GM12865 (cell line): ENCODE data around the gene DOCK2.
"Not testable (repeated sequence)": the region's sequence is repeated elsewhere in the genome, so short reads cannot be mapped to it uniquely, and the experiment has no call there.

Source experiments
- DNase-seq: peaks from one replicate; pipeline ENCODE4 v3.0.0; 2010; ENCODE audit warnings: low read depth
- H3K4me3 ChIP-seq: 2 replicates; pipeline ENCODE4 v1.5.1; 2011; ENCODE audit warnings: mild to moderate bottlenecking, low read depth, low read length, control low read depth
- TF ChIP-seq, protein P1 (sequence below): IDR thresholded peaks from 2 replicates; pipeline ENCODE4 v1.5.1; 2011; ENCODE audit warnings: low read length, control low read depth, low read depth, inconsistent platforms; ENCODE audit not compliant: insufficient read depth; ENCODE audit errors: missing control alignments

The DOCK2 gene

DNA sequence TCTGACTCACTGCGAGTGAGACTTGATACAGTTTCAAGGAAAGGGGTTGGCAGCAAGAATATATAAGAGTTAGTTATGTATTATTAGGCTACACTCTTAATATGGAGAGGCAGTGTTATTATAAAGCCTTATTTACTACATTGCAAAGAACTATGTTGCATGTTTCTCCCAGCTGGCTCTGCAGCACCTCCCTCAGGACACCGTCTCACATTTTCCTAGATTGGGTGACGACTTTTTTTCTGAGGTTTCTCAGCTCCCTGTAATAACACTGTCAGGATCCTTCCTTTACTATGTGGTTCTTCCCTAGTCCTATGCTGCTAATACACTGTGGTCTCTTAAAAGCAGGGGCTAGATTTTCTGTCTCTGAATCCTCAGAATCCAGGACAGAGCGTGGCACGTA, 189.5 kb downstream of the DOCK2 start:
- TF ChIP-seq, protein P1, sequence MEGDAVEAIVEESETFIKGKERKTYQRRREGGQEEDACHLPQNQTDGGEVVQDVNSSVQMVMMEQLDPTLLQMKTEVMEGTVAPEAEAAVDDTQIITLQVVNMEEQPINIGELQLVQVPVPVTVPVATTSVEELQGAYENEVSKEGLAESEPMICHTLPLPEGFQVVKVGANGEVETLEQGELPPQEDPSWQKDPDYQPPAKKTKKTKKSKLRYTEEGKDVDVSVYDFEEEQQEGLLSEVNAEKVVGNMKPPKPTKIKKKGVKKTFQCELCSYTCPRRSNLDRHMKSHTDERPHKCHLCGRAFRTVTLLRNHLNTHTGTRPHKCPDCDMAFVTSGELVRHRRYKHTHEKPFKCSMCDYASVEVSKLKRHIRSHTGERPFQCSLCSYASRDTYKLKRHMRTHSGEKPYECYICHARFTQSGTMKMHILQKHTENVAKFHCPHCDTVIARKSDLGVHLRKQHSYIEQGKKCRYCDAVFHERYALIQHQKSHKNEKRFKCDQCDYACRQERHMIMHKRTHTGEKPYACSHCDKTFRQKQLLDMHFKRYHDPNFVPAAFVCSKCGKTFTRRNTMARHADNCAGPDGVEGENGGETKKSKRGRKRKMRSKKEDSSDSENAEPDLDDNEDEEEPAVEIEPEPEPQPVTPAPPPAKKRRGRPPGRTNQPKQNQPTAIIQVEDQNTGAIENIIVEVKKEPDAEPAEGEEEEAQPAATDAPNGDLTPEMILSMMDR, result no peak
- H3K4me3 ChIP-seq, result no peak overlapping the region
- no peak for DNase-seq

DNA sequence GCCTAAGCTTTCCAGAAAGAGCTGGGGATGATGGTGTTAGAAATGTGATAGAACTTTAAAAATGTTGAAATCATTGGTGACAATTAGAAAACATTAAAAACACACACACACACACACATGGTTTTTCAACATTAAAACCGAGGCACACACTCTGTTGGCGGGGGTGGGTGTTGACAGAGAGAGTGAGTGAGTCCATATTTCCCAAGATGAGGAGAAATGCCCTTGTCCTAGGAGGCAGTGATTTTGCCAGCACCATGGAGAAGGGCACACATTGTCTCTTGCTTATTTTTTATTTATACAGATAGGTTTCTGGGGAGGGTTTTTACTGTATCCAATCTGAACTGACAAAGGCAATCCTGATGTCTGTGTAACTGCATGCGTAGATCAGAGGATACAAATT, 190.7 kb downstream of the DOCK2 start:
- no peak overlapping the region for H3K4me3 ChIP-seq
- DNase-seq, result no peak
- TF ChIP-seq, protein P1, result no peak

DNA sequence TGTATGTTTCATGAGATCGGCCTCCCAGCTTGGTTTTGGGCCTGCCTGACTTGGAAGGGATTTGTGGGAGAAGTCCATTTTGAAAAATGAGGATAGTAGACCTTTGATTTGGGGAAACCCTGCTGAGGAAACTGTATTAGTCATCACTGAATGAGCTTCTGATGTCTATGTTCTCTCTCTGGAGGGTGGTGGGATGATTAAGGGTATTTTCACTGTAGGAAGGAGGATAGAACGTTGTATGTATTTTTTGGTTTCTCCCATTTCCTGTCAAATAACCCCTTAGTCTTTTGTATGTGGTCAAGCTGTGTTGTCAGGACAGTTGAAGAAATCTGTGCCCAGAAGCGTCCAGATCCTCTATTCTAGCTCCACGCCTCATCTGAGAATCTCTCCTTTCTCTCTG, 191.3 kb downstream of the DOCK2 start:
- no peak for DNase-seq

DNA sequence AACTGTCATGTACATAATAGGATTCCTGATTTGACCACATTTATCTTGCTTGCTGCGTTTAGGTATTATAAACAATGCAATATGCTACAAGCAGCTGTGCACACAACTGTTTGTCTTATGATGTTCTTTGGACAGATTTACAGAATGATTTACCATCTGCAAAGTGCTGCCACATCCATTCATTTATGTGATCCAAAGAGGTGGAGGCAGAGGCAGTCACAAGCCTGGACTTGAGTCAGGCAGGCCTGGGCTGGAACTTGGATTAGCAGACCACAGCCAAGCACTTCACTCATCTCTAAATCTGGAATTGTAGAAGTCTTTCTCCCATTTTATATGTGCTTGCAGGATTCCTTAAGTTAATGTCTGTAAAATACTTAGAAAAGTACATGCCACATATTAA, 194.3 kb downstream of the DOCK2 start:
- no peak overlapping the region for H3K4me3 ChIP-seq
- no peak for DNase-seq
- TF ChIP-seq, protein P1, result no peak

More for the DNA sequence above, 191.3 kb downstream of the DOCK2 start:
- H3K4me3 ChIP-seq, result no peak overlapping the region
- TF ChIP-seq, protein P1, result no peak

DNA sequence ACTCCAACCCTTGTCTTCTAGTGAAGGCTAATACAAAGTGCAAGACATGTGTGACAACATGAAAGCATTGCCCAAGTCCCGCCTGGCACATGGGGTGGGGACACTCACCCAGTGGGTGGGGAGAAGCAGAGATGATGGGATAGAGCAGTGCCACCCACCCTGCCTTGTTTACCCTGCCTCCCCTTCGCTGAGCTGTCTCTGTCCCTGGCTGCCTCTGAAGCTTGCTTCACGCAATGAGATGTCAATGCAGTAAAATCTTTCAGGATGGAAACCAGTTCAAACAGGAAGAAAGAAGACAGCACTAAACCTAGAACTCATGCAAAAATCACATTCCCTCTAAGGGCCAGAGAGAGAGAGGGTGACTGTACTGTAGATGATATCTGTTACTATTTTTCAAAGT, 195.2 kb downstream of the DOCK2 start:
- H3K4me3 ChIP-seq, result no peak overlapping the region
- TF ChIP-seq, protein P1, result no peak
- no peak for DNase-seq

DNA sequence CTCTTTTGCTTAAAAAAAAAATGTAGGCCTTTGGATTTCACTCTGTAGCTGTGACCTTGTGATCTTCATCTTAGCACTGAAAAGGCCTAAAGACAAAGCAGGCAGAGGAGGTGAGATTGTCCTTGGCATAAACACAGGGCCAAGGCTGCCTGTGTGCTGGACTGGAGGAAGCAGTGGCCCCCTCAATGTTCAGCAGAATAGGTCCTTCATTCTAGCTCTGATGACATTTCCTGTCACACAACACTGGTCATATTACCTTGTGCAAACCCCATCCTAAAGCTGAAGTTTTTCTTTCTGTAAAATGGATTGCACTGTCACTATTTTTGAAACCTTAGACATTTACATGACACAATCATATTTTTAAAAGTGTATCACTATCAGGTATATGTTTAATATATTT, 195.8 kb downstream of the DOCK2 start:
- no peak overlapping the region for H3K4me3 ChIP-seq
- TF ChIP-seq, protein P1, result no peak
- DNase-seq, result peak; percentile 25

DNA sequence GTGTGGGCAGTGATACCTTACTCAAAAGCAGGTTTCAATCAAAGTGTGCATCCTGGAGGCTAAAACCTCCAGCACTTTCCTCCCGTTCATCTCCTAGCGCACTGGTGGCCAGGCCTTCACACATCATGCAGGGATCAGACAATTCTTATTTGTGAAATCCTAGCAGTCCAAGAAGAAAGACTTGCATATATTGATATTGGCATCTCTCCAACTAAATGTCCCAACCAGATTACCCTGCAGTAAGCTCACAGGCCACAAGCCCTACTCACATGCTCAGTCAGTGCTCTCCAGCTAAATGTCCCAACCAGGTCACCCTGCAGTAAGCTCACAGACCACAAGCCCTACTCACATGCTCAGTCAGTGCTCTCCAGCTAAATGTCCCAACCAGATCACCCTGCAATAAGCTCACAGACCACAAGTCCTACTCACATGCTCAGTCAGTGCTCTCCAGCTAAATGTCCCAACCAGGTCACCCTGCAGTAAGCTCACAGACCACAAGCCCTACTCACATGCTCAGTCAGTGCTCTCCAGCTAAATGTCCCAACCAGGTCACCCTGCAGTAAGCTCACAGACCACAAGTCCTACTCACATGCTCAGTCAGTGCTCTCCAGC, 196.7 kb downstream of the DOCK2 start:
- peak; percentile 36 for DNase-seq
- not testable (repeated sequence) for H3K4me3 ChIP-seq

DNA sequence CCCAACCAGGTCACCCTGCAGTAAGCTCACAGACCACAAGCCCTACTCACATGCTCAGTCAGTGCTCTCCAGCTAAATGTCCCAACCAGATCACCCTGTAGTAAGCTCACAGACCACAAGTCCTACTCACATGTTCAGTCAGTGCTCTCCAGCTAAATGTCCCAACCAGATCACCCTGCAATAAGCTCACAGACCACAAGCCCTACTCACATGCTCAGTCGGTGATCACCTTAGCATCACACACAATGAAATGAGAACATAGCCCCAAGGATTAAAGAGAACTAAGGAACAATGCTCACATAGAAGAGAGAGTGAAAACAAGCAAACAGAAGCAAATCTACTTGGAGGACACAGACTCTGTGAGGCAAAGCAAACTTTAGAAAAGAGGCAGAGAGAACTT, 197.5 kb downstream of the DOCK2 start:
- not testable (repeated sequence) for H3K4me3 ChIP-seq
- DNase-seq, result peak; percentile 43
